Panc1 (cell line): ENCODE results near the gene ANKEF1.

ENCODE experiments used
- CTCF ChIP-seq: fragments of 450-650 bp; IDR thresholded peaks from 2 replicates; pipeline ENCODE4 v1.5.1; 2017; ENCODE audit warnings: mild to moderate bottlenecking
- POLR2AphosphoS5 ChIP-seq: IDR thresholded peaks from 2 replicates; pipeline ENCODE4 v1.6.1; 2012; ENCODE audit warnings: mild to moderate bottlenecking, low read depth, low read length, moderate library complexity
- SIN3A ChIP-seq: IDR thresholded peaks from 2 replicates; pipeline ENCODE4 v1.6.1; 2012; ENCODE audit warnings: low read depth, mild to moderate bottlenecking, low read length, moderate library complexity, borderline replicate concordance; ENCODE audit not compliant: insufficient read depth
- TCF7L2 ChIP-seq: IDR thresholded peaks from 2 replicates; pipeline ENCODE4 v1.6.1; 2011; ENCODE audit warnings: mild to moderate bottlenecking, low read depth, low read length, inconsistent platforms

GRCh38 chr20:10093087-10093591 lies 58.4 kb downstream of the ANKEF1 start:
- no peak for TF ChIP-seq CTCF
- no peak for TF ChIP-seq POLR2AphosphoS5
- no peak for TF ChIP-seq TCF7L2
- TF ChIP-seq SIN3A: no peak
